PC-3 (cell line): Measurements from ENCODE around the gene AFMID.

Source experiments
- CTCF ChIP-seq: fragments of 300-600 bp; sonication (generic); conservative IDR thresholded peaks from 2 replicates; pipeline ENCODE4 v1.5.1; 2017; ENCODE audit warnings: antibody characterized with exemption, low read depth, mild to moderate bottlenecking, low read length
- EZH2 ChIP-seq: fragments of 300-600 bp; sonication (generic); IDR thresholded peaks from one replicate; pipeline ENCODE4 v1.6.1; 2017; ENCODE audit warnings: antibody characterized with exemption, mild to moderate bottlenecking, low read length; ENCODE audit not compliant: unreplicated experiment
- EZH2phosphoT487 ChIP-seq: fragments of 300-600 bp; sonication (generic); IDR thresholded peaks from 2 replicates; pipeline ENCODE4 v1.6.1; 2018; ENCODE audit warnings: mild to moderate bottlenecking, antibody characterized with exemption, low read length, borderline replicate concordance

GRCh38 chr17:78186692-78187595, at the start of gene AFMID, which contains the start of gene TK1:
- no peak for TF ChIP-seq EZH2phosphoT487
- TF ChIP-seq CTCF = peak; percentile 76
- TF ChIP-seq EZH2 = no peak
